Heart left ventricle (tissue), 16 donors: ENCODE data around the gene PIM3. TPM values are rescaled to one million over a fixed set of nuclear protein-coding genes. Genes with fewer than 3 reads are reported as not detected.

Experiments
- ATAC-seq, 4 donors: fragments of 200-7000 bp; cut with Tn5 transposase; one replicate each; pipeline ENCODE4 v1.9.1; 2020 to 2022; ENCODE audit warnings: moderate library complexity in 4 of 4, mild to moderate bottlenecking in 3 of 4, moderate number of reproducible peaks in 1 of 4
- DNase-seq, 5 donors: peaks; one replicate each; pipeline ENCODE4 v3.0.0-alpha.2; 2020
- H3K27ac ChIP-seq, 12 donors: fragments of 200-600 bp; sonication (generic) in 4 of 12; one replicate each; pipeline versions ENCODE4 v1.5.0 to v1.8.0; 2016 to 2022; ENCODE audit warnings: mild to moderate bottlenecking in 2 of 12
- H3K27me3 ChIP-seq, 9 donors: fragments of 200-600 bp; sonication (generic) in 2 of 9; one replicate each; pipeline versions ENCODE4 v1.5.1 to v1.8.0; 2016 to 2022; ENCODE audit warnings: mild to moderate bottlenecking in 3 of 9
- H3K36me3 ChIP-seq, 9 donors: fragments of 200-600 bp; sonication (generic) in 2 of 9; one replicate each; pipeline versions ENCODE4 v1.5.0 to v1.8.0; 2018 to 2022; ENCODE audit warnings: mild to moderate bottlenecking in 2 of 9
- H3K4me1 ChIP-seq, 12 donors: fragments of 200-600 bp; sonication (generic) in 4 of 12; one replicate each; pipeline versions ENCODE4 v1.5.0 to v1.8.0; 2016 to 2022; ENCODE audit warnings: mild to moderate bottlenecking in 3 of 12
- H3K4me3 ChIP-seq, 12 donors: fragments of 200-600 bp; sonication (generic) in 4 of 12; one replicate each; pipeline versions ENCODE4 v1.5.0 to v1.8.0; 2017 to 2022; ENCODE audit warnings: mild to moderate bottlenecking in 9 of 12, moderate library complexity in 4 of 12
- H3K9me3 ChIP-seq, 12 donors: fragments of 200-600 bp; sonication (generic) in 4 of 12; one replicate each; pipeline versions ENCODE4 v1.5.0 to v1.8.0; 2016 to 2022; ENCODE audit warnings: mild to moderate bottlenecking in 1 of 12
- CTCF ChIP-seq, 12 donors: fragments of 200-600 bp; sonication (generic) in 4 of 12; IDR thresholded peaks; one replicate each; pipeline versions ENCODE4 v1.5.0 to v1.8.0; 2018 to 2022; ENCODE audit warnings: antibody characterized with exemption in 12 of 12, mild to moderate bottlenecking in 5 of 12
- POLR2A ChIP-seq, 2 donors: fragments of 450-650 bp; IDR thresholded peaks; one replicate each; pipeline ENCODE4 v1.6.1; 2017; ENCODE audit warnings: antibody characterized with exemption in 2 of 2, mild to moderate bottlenecking in 2 of 2, moderate library complexity in 2 of 2
- WGBS, 4 donors: extraction: QIAGEN DNeasy Blood & Tissue Kit in 2 of 4; methylation state at CpG; one replicate each; pipeline versions ENCODE4 v1.1.5 to v1.1.7; 2013 to 2018; 5-methylcytosine and 5-hydroxymethylcytosine counted together
- intact Hi-C, 10 donors: fragments of 100-400 bp; cut with DNase I; formaldehyde crosslinking; loops; one replicate each; pipeline versions ENCODE4 v1.11.1 to v1.14.2; 2022
- polyA plus RNA-seq, 2 donors: library from polyadenylated mRNA; stranded (reverse); fragments of 200-250 nt; gene quantifications; one replicate each; pipeline ENCODE4 v1.2.3, GENCODE V29; 2013
- total RNA-seq, 9 donors: library from RNA; depleted of rRNA in 2 of 9; stranded (reverse); fragments of >200 nt in 2 of 9; fragmentation: NEBNext Ultra II Directional in 3 of 9; extraction: Animal tissue kit (Norgen Biotek cat#: 25700) in 3 of 9; gene quantifications; one replicate each; pipeline versions ENCODE4 v1.1.0 to v1.2.4, GENCODE V29; 2016 to 2023
- donor health status: ischemic (EF 13 %, LVEDD 7.1; RV severe dilation, severe dysfunction).
- donor health status: healthy with polysubstance abuse.
- donor health status: DM: no; HTN: yes; CAD: no.
- donor health status: DM: no; HTN: no; CAD: no.
- donor health status: ischemic (EF 25% LVEDD 6.9; RV normal size, moderate dysfunction).
- donor health status: ischemic (EF 25% LVEDD 5.7; RV mildly dilated, moderate dysfunction).
- donor health status: healthy.
- donor health status: DM: yes; HTN: yes; CAD: no.
- donor health status: ischemic (EF 35%, LVEDD 5.7; RV mildly dilated, moderate dysfunction).
- donor health status: nonischemic (EF 11% LVEDD 7.7; RV severe dilation, severe dysfunction).
- donor health status: DM: yes; HTN: yes; CAD: no.
- donor health status: PGD.
- donor health status: ischemic (EF 29% LVEDD 5.4; RV normal size, mild dysfunction).
- donor health status: nonischemic (EF 23%, LVEDD 6.1; RV moderate dilation, normal function).

Gene PIM3
- total and polyA plus RNA-seq, 11 donors: 37.7 to 118 (median 50.2) TPM

- Histone ChIP-seq H3K4me1 (peaks cover 10 to 34% (median 26%) of the 10 kb centered on the region in 12 donors), H3K36me3 (no peaks in the 10 kb centered on the region), H3K27me3 (no peaks in the 10 kb centered on the region), H3K27ac (no peak overlapping the region), H3K4me3 (no peak overlapping the region), H3K9me3 (no peaks in the 10 kb centered on the region)
- no peak for ATAC-seq
- TF ChIP-seq POLR2A (IDR thresholded peaks at IDR 0.05) (no peak), CTCF (IDR thresholded peaks at IDR 0.05) (no peak)
- intact Hi-C loops: no loop called here
- no peak for DNase-seq
- WGBS, 4 donors: 94 to 100% (median 95%) methylated on average over 1 to 11 of the region's 11 CpGs
Measured at GRCh38 chr22:49949914-49950292, 10.7 kb upstream of the PIM3 start.

GRCh38 chr22:49950396-49950994 is 10.1 kb upstream of the PIM3 start:
- DNase-seq (no peak), ATAC-seq (no peak)
- TF ChIP-seq POLR2A (IDR thresholded peaks at IDR 0.05): no peak
- no peak for TF ChIP-seq CTCF (IDR thresholded peaks at IDR 0.05)
- whole genome bisulfite sequencing, 4 donors: 89 to 93% (median 93%) methylated on average over 14 to 18 of the region's 18 CpGs
- no peak overlapping the region for H3K27ac ChIP-seq
- intact Hi-C loops: no loop called here
- no peak overlapping the region for H3K4me3 ChIP-seq
- H3K4me1 ChIP-seq: peaks cover 10 to 40% (median 32%) of the 10 kb centered on the region in 12 donors
- H3K36me3 ChIP-seq: no peaks in the 10 kb centered on the region
- H3K27me3 ChIP-seq: no peaks in the 10 kb centered on the region
- no peaks in the 10 kb centered on the region for H3K9me3 ChIP-seq

- no peak for ATAC-seq
- DNase-seq: no peak
- H3K27me3 ChIP-seq: no peaks in the 10 kb centered on the region
- peaks cover 10 to 46% (median 31%) of the 10 kb centered on the region in 12 donors for H3K4me1 ChIP-seq
- intact Hi-C loops: no loop called here
- 88 to 95% (median 92%) methylated on average over 17 to 28 of the region's 28 CpGs for WGBS, 4 donors
- H3K27ac ChIP-seq: no peak overlapping the region
- H3K4me3 ChIP-seq: no peak overlapping the region
- TF ChIP-seq CTCF (IDR thresholded peaks at IDR 0.05): no peak
- TF ChIP-seq POLR2A (IDR thresholded peaks at IDR 0.05): no peak
- no peaks in the 10 kb centered on the region for H3K36me3 ChIP-seq
- no peaks in the 10 kb centered on the region for H3K9me3 ChIP-seq
Measured at GRCh38 chr22:49951000-49951677, 9.4 kb upstream of the PIM3 start.

- 94 to 97% (median 95%) methylated on average over 4 of the region's 4 CpGs; no CpG with 5 or more reads in 1 of the 4 donors for WGBS, 4 donors
- peaks cover 10 to 51% (median 31%) of the 10 kb centered on the region in 12 donors for H3K4me1 ChIP-seq
- TF ChIP-seq CTCF (IDR thresholded peaks at IDR 0.05): no peak
- TF ChIP-seq POLR2A (IDR thresholded peaks at IDR 0.05): no peak
- no peak for DNase-seq
- no peak overlapping the region for H3K27ac ChIP-seq
- no peaks in the 10 kb centered on the region for H3K27me3 ChIP-seq
- no peak overlapping the region for H3K4me3 ChIP-seq
- ATAC-seq: no peak
- H3K9me3 ChIP-seq: no peaks in the 10 kb centered on the region
- H3K36me3 ChIP-seq: no peaks in the 10 kb centered on the region
- intact Hi-C loops: no loop called here
Measured at GRCh38 chr22:49951678-49951985, 8.9 kb upstream of the PIM3 start.
